Peyer's patch (tissue), 4 donors: ENCODE data around the gene GATM. TPM values are rescaled to one million over a fixed set of nuclear protein-coding genes. Genes with fewer than 3 reads are reported as not detected.

Experiments used
- DNase-seq, 3 donors: peaks; one replicate each; pipeline ENCODE4 v3.0.0-alpha.2; 2017 to 2019
- H3K27ac ChIP-seq, 4 donors: fragments of 200-600 bp; sonication (generic); one replicate each; pipeline ENCODE4 v1.5.1; 2016 to 2019
- H3K27me3 ChIP-seq, 2 donors: fragments of 200-600 bp; sonication (generic); one replicate each; pipeline ENCODE4 v1.5.1; 2019
- H3K36me3 ChIP-seq, 3 donors: fragments of 200-600 bp; sonication (generic); one replicate each; pipeline ENCODE4 v1.5.1; 2016 to 2019
- H3K4me1 ChIP-seq, 4 donors: fragments of 200-600 bp; sonication (generic); one replicate each; pipeline ENCODE4 v1.5.1; 2016 to 2019
- H3K4me3 ChIP-seq, 4 donors: fragments of 200-600 bp; sonication (generic); 1 replicate in 3 of 4; 2 replicates in 1 of 4; pipeline ENCODE4 v1.5.1; 2016 to 2019; ENCODE audit warnings: mild to moderate bottlenecking in 1 of 4
- H3K9me3 ChIP-seq, 4 donors: fragments of 200-600 bp; sonication (generic); one replicate each; pipeline ENCODE4 v1.5.1; 2016 to 2019; ENCODE audit warnings: mild to moderate bottlenecking in 1 of 4
- POLR2A ChIP-seq, 2 donors: fragments of 450-650 bp; IDR thresholded peaks; one replicate each; pipeline ENCODE4 v1.5.1; 2017; ENCODE audit warnings: antibody characterized with exemption in 2 of 2, mild to moderate bottlenecking in 2 of 2, moderate library complexity in 2 of 2
- total RNA-seq, 4 donors: library from RNA; depleted of rRNA; stranded (reverse); fragments of >200 nt; gene quantifications; one replicate each; pipeline ENCODE4 v1.1.0, GENCODE V29; 2016
- TF ChIP-seq, protein P1 (sequence below), 6 experiments: fragments of 450-650 bp in 4 of 6; fragments of 200-600 bp in 2 of 6; sonication (generic) in 1 of 6; IDR thresholded peaks; one replicate each; pipeline ENCODE4 v1.5.1; 2017 to 2019; ENCODE audit warnings: antibody characterized with exemption in 6 of 6, mild to moderate bottlenecking in 3 of 6, moderate library complexity in 1 of 6

Gene GATM
- total RNA-seq, 4 donors from 2014 or later = 112 to 196 (median 168) TPM

- no peaks in the 10 kb centered on the region for H3K9me3 ChIP-seq
- no peak overlapping the region for H3K27ac ChIP-seq
- H3K4me3 ChIP-seq = no peak overlapping the region
- no peak for DNase-seq
- no peaks in the 10 kb centered on the region for H3K27me3 ChIP-seq
- no peaks in the 10 kb centered on the region for H3K36me3 ChIP-seq
- TF ChIP-seq POLR2A (IDR thresholded peaks at IDR 0.05) = no peak
- TF ChIP-seq, protein P1, sequence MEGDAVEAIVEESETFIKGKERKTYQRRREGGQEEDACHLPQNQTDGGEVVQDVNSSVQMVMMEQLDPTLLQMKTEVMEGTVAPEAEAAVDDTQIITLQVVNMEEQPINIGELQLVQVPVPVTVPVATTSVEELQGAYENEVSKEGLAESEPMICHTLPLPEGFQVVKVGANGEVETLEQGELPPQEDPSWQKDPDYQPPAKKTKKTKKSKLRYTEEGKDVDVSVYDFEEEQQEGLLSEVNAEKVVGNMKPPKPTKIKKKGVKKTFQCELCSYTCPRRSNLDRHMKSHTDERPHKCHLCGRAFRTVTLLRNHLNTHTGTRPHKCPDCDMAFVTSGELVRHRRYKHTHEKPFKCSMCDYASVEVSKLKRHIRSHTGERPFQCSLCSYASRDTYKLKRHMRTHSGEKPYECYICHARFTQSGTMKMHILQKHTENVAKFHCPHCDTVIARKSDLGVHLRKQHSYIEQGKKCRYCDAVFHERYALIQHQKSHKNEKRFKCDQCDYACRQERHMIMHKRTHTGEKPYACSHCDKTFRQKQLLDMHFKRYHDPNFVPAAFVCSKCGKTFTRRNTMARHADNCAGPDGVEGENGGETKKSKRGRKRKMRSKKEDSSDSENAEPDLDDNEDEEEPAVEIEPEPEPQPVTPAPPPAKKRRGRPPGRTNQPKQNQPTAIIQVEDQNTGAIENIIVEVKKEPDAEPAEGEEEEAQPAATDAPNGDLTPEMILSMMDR (IDR thresholded peaks at IDR 0.05) = no peak
- H3K4me1 ChIP-seq = peaks cover 0 to 23% (median 2%) of the 10 kb centered on the region in 4 donors
Observed at GRCh38 chr15:45343258-45343860, 35.0 kb downstream of the GATM start.

- Histone ChIP-seq H3K27ac (no peak overlapping the region), H3K4me3 (no peak overlapping the region), H3K36me3 (no peaks in the 10 kb centered on the region), H3K4me1 (peaks cover 0 to 23% (median 0%) of the 10 kb centered on the region in 4 donors), H3K27me3 (no peaks in the 10 kb centered on the region), H3K9me3 (no peaks in the 10 kb centered on the region)
- TF ChIP-seq, protein P1 (IDR thresholded peaks at IDR 0.05) = no peak
- TF ChIP-seq POLR2A (IDR thresholded peaks at IDR 0.05) = no peak
- DNase-seq = no peak
Observed at GRCh38 chr15:45341790-45342189, 36.6 kb downstream of the GATM start.

DNA sequence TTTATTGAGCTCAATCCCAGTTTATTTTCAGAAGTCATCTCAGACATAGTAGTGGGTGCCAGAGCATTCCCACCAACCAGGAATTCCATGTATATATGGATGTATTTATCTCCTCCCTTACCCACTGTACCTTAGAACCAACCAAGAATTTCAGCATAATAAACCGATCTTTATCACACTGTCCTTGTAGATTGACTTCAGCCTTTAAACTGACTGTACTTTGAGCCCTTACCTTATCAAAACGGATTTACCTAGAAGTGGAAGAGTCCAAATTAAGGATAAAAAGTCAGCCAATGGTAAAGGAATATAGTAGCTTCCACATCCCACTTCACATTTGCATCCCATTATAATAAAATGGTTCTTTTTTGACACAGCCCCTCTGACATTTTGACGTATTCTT, 37.9 kb downstream of the GATM start:
- Histone ChIP-seq H3K36me3 (no peaks in the 10 kb centered on the region), H3K27me3 (no peaks in the 10 kb centered on the region), H3K4me3 (no peak overlapping the region), H3K9me3 (no peaks in the 10 kb centered on the region), H3K4me1 (peaks cover 0 to 23% (median 0%) of the 10 kb centered on the region in 4 donors), H3K27ac (no peak overlapping the region)
- TF ChIP-seq POLR2A (IDR thresholded peaks at IDR 0.05) = no peak
- TF ChIP-seq, protein P1 (IDR thresholded peaks at IDR 0.05) = no peak
- DNase-seq = no peak

- Histone ChIP-seq H3K36me3 (no peaks in the 10 kb centered on the region), H3K27ac (no peak overlapping the region), H3K4me1 (peaks cover 0 to 14% (median 0%) of the 10 kb centered on the region in 4 donors), H3K4me3 (no peak overlapping the region), H3K27me3 (no peaks in the 10 kb centered on the region), H3K9me3 (no peaks in the 10 kb centered on the region)
- TF ChIP-seq, protein P1 (IDR thresholded peaks at IDR 0.05) = no peak
- no peak for TF ChIP-seq POLR2A (IDR thresholded peaks at IDR 0.05)
- DNase-seq = no peak
Observed at GRCh38 chr15:45338417-45338816, 39.9 kb downstream of the GATM start.

GRCh38 chr15:45337224-45337623, 41.1 kb downstream of the GATM start:
- no peaks in the 10 kb centered on the region for H3K27me3 ChIP-seq
- H3K4me1 ChIP-seq = peaks cover 0 to 14% (median 0%) of the 10 kb centered on the region in 4 donors
- no peak overlapping the region for H3K27ac ChIP-seq
- H3K9me3 ChIP-seq = no peaks in the 10 kb centered on the region
- H3K36me3 ChIP-seq = no peaks in the 10 kb centered on the region
- TF ChIP-seq, protein P1 (IDR thresholded peaks at IDR 0.05) = no peak
- no peak for TF ChIP-seq POLR2A (IDR thresholded peaks at IDR 0.05)
- H3K4me3 ChIP-seq = no peak overlapping the region
- no peak for DNase-seq
